Heart right ventricle (tissue), 16 donors: ENCODE results near the gene NHSL1. TPM values are rescaled to one million over a fixed set of nuclear protein-coding genes. Genes with fewer than 3 reads are reported as not detected.

Source experiments
- ATAC-seq, 8 donors: fragments of 200-7000 bp; cut with Tn5 transposase; one replicate each; pipeline ENCODE4 v1.9.1; 2020; ENCODE audit warnings: mild to moderate bottlenecking in 8 of 8, moderate library complexity in 8 of 8, moderate number of reproducible peaks in 1 of 8
- DNase-seq, 2 donors: peaks; one replicate each; pipeline ENCODE4 v3.0.0-alpha.2; 2020
- H3K27ac ChIP-seq, 10 donors: fragments of 200-600 bp; sonication (generic) in 2 of 10; one replicate each; pipeline versions ENCODE4 v1.5.0 to v1.8.0; 2020 to 2022; ENCODE audit warnings: mild to moderate bottlenecking in 3 of 10
- H3K27me3 ChIP-seq, 7 donors: fragments of 200-600 bp; one replicate each; pipeline ENCODE4 v1.8.0; 2021 to 2022; ENCODE audit warnings: mild to moderate bottlenecking in 2 of 7
- H3K36me3 ChIP-seq, 9 donors: fragments of 200-600 bp; sonication (generic) in 1 of 9; one replicate each; pipeline versions ENCODE4 v1.5.0 to v1.8.0; 2020 to 2022; ENCODE audit warnings: mild to moderate bottlenecking in 2 of 9
- H3K4me1 ChIP-seq, 9 donors: fragments of 200-600 bp; sonication (generic) in 1 of 9; one replicate each; pipeline versions ENCODE4 v1.5.0 to v1.8.0; 2020 to 2022; ENCODE audit warnings: mild to moderate bottlenecking in 4 of 9
- H3K4me3 ChIP-seq, 10 donors: fragments of 200-600 bp; sonication (generic) in 2 of 10; one replicate each; pipeline versions ENCODE4 v1.5.0 to v1.8.0; 2020 to 2022; ENCODE audit warnings: mild to moderate bottlenecking in 7 of 10, moderate library complexity in 2 of 10
- H3K9me3 ChIP-seq, 11 donors: fragments of 200-600 bp in 10 of 11; sonication (generic) in 2 of 11; one replicate each; pipeline versions ENCODE4 v1.5.0 to v1.8.0; 2013 to 2022; ENCODE audit warnings: mild to moderate bottlenecking in 2 of 11, control low read depth in 1 of 11, moderate library complexity in 1 of 11
- WGBS, 2 donors: extraction: QIAGEN DNeasy Blood & Tissue Kit; methylation state at CpG; one replicate each; pipeline ENCODE4 v1.1.7; 2013; ENCODE audit warnings: inconsistent platforms in 1 of 2; 5-methylcytosine and 5-hydroxymethylcytosine counted together
- intact Hi-C, 10 donors: fragments of 100-400 bp; cut with DNase I; formaldehyde crosslinking; loops; one replicate each; pipeline versions ENCODE4 v1.11.1 to v1.14.2; 2022
- polyA plus RNA-seq, 2 donors: library from polyadenylated mRNA; stranded (reverse); fragments of 200-250 nt; gene quantifications; one replicate each; pipeline ENCODE4 v1.2.3, GENCODE V29; 2013
- total RNA-seq, 10 donors: library from RNA; stranded (reverse); fragmentation: NEBNext Ultra II Directional in 3 of 10; extraction: Animal tissue kit (Norgen Biotek cat#: 25700) in 3 of 10; gene quantifications; one replicate each; pipeline versions ENCODE4 v1.2.1 to v1.2.4, GENCODE V29; 2021 to 2023
- TF ChIP-seq, protein P1 (sequence below), 9 donors: fragments of 200-600 bp; sonication (generic) in 2 of 9; IDR thresholded peaks; one replicate each; pipeline versions ENCODE4 v1.5.0 to v1.8.0; 2021 to 2022; ENCODE audit warnings: antibody characterized with exemption in 9 of 9, mild to moderate bottlenecking in 5 of 9, moderate library complexity in 1 of 9
- donor health status: Arrhythmogenic right ventricular cardiomyopathy.
- donor health status: ischemic (EF 13 %, LVEDD 7.1; RV severe dilation, severe dysfunction).
- donor health status: healthy with polysubstance abuse.
- donor health status: DM: no; HTN: yes; CAD: no.
- donor health status: DM: no; HTN: no; CAD: no.
- donor health status: ischemic (EF 25% LVEDD 6.9; RV normal size, moderate dysfunction).
- donor health status: ischemic (EF 25% LVEDD 5.7; RV mildly dilated, moderate dysfunction).
- donor health status: healthy.
- donor health status: DM: yes; HTN: yes; CAD: no.
- donor health status: Ischemic cardiomyopathy.
- donor health status: ischemic (EF 35%, LVEDD 5.7; RV mildly dilated, moderate dysfunction).
- donor health status: nonischemic (EF 11% LVEDD 7.7; RV severe dilation, severe dysfunction).
- donor health status: DM: yes; HTN: yes; CAD: no.
- donor health status: PGD.
- donor health status: ischemic (EF 29% LVEDD 5.4; RV normal size, mild dysfunction).
- donor health status: nonischemic (EF 23%, LVEDD 6.1; RV moderate dilation, normal function).

Gene NHSL1
- total and polyA plus RNA-seq, 12 donors: 5.0 to 97.4 (median 74.7) TPM

DNA sequence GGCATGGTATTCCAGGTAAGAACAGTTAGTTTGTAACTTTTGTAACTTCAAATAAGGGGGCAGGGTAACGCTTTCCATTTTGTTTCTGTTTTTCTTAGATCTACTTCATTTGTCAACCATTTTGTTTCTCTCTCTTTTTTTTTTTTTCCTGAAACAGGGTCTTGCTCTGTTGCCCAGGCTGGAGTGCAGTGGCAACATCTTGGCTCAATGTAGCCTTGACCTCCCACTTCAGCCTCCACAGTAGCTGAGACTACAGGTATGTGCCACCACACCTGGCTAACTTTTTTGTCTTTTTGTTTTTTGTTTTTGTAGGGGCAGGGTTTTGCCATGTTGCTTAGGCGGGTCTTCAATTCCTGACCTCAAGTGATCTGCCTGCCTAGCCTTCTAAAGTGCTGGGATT, 32.1 kb upstream of the NHSL1 start:
- no peak overlapping the region for H3K27ac ChIP-seq
- DNase-seq (no peak), ATAC-seq (no peak)
- TF ChIP-seq, protein P1, sequence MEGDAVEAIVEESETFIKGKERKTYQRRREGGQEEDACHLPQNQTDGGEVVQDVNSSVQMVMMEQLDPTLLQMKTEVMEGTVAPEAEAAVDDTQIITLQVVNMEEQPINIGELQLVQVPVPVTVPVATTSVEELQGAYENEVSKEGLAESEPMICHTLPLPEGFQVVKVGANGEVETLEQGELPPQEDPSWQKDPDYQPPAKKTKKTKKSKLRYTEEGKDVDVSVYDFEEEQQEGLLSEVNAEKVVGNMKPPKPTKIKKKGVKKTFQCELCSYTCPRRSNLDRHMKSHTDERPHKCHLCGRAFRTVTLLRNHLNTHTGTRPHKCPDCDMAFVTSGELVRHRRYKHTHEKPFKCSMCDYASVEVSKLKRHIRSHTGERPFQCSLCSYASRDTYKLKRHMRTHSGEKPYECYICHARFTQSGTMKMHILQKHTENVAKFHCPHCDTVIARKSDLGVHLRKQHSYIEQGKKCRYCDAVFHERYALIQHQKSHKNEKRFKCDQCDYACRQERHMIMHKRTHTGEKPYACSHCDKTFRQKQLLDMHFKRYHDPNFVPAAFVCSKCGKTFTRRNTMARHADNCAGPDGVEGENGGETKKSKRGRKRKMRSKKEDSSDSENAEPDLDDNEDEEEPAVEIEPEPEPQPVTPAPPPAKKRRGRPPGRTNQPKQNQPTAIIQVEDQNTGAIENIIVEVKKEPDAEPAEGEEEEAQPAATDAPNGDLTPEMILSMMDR (IDR thresholded peaks at IDR 0.05): no peak
- H3K9me3 ChIP-seq: no peaks in the 10 kb centered on the region
- intact Hi-C loops: no loop called here
- no peaks in the 10 kb centered on the region for H3K36me3 ChIP-seq
- peaks cover 0 to 53% (median 38%) of the 10 kb centered on the region in 9 donors for H3K4me1 ChIP-seq
- no peak overlapping the region for H3K4me3 ChIP-seq
- no peaks in the 10 kb centered on the region for H3K27me3 ChIP-seq
- WGBS, 2 donors: 96 to 100% methylated on average over 2 of the region's 2 CpGs

DNA sequence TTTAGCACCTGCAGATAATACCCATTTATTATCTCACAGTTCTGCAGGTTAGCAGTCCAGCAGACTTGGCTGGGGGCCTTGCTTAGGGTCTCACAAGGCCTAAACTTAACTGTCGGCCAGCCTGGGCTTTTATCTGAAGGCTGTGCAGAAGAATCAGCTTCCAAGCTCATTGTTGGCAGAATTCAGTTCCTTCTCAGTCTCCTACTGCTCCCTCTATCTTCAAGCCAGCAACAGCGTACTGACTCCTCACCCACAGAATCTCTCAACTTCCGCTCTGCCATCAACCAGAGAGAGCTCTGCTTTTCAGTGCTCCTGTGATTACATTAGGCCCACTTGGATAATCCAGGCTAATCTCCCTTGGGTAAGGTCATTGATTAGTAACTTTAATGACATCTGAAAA, 30.2 kb upstream of the NHSL1 start:
- no peaks in the 10 kb centered on the region for H3K36me3 ChIP-seq
- H3K4me3 ChIP-seq: no peak overlapping the region
- 66 to 75% methylated on average over 3 of the region's 3 CpGs for WGBS, 2 donors
- peaks cover 0 to 44% (median 26%) of the 10 kb centered on the region in 9 donors for H3K4me1 ChIP-seq
- no peaks in the 10 kb centered on the region for H3K27me3 ChIP-seq
- TF ChIP-seq, protein P1 (IDR thresholded peaks at IDR 0.05): peak in 2 of 9 donors; percentile 15 to 30
- ATAC-seq (peak in 3 of 8 donors; percentile 29 to 42 (median 32)), DNase-seq (no peak)
- intact Hi-C loops: loop anchor here in 1 of 10 donors (10.0 kb wide), 1 partner anchor 415 kb away; no protein-coding TSS in a partner anchor
- no peaks in the 10 kb centered on the region for H3K9me3 ChIP-seq
- H3K27ac ChIP-seq: peak overlapping the region in 1 of 10 donors; percentile 20

DNA sequence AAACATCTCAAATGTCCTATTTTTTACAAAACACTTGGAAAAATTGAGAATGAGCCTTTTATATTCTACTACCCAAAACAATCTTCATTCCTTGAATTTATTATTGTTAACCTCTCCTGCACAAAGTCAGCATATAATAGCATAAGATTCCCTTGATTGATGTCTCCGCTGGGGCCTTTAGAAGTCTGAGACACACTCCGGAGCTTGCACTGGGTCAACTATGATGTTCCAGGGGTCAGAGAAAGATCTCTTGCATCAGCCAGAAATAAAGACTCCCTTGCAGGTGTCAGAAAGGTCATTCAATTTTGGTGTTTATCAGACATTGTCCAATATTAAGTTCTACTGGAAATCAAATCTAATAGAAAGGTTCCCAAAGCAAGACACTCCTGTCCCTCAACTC, 29.7 kb upstream of the NHSL1 start:
- intact Hi-C loops: loop anchor here in 1 of 10 donors (10.0 kb wide), 1 partner anchor 414 kb away; no protein-coding TSS in a partner anchor
- TF ChIP-seq, protein P1 (IDR thresholded peaks at IDR 0.05): no peak
- H3K27me3 ChIP-seq: no peaks in the 10 kb centered on the region
- peak overlapping the region in 1 of 10 donors; percentile 20 for H3K27ac ChIP-seq
- DNase-seq: no peak
- no peak overlapping the region for H3K4me3 ChIP-seq
- no peaks in the 10 kb centered on the region for H3K36me3 ChIP-seq
- WGBS, 2 donors: 78 to 83% methylated on average over 2 of the region's 2 CpGs
- no peaks in the 10 kb centered on the region for H3K9me3 ChIP-seq
- no peak for ATAC-seq
- H3K4me1 ChIP-seq: peaks cover 0 to 49% (median 28%) of the 10 kb centered on the region in 9 donors

DNA sequence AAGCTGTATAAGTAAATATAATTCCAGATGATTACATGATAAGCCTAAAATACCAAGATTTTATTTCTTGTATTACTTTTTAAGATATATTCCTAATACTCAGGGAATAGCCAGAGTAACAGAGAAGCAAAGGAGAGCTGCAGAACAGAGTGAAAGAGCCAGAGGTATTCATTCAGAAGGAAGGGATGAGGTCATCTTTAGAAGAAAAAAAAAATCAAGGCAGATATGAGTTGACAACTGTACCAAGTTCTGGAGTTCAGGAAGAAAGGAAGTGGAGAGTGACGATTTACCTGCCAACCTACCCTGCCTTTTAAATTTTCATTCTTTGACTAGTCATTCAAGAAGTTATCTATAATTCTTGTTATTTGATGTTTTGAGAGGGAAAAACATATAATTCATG, 28.8 kb upstream of the NHSL1 start:
- WGBS, 2 donors: 22 to 23% methylated on average over 1 of the region's 1 CpG
- H3K4me1 ChIP-seq: peaks cover 0 to 51% (median 34%) of the 10 kb centered on the region in 9 donors
- DNase-seq: no peak
- H3K27me3 ChIP-seq: no peaks in the 10 kb centered on the region
- no peaks in the 10 kb centered on the region for H3K9me3 ChIP-seq
- no peaks in the 10 kb centered on the region for H3K36me3 ChIP-seq
- H3K4me3 ChIP-seq: no peak overlapping the region
- H3K27ac ChIP-seq: peak overlapping the region in 4 of 10 donors; percentile 11 to 38 (median 19)
- TF ChIP-seq, protein P1 (IDR thresholded peaks at IDR 0.05): no peak
- intact Hi-C loops: loop anchor here in 1 of 10 donors (10.0 kb wide), 1 partner anchor 413 kb away; no protein-coding TSS in a partner anchor
- peak in 4 of 8 donors; percentile 33 to 46 (median 39) for ATAC-seq
